ENCODE results near the gene RPH3AL. TPM values are rescaled to one million over a fixed set of nuclear protein-coding genes. Genes with fewer than 3 reads are reported as not detected.

The RPH3AL gene
- total and polyA plus RNA-seq, 8 donors = 8.9 to 57.1 (median 11.0) TPM

DNA sequence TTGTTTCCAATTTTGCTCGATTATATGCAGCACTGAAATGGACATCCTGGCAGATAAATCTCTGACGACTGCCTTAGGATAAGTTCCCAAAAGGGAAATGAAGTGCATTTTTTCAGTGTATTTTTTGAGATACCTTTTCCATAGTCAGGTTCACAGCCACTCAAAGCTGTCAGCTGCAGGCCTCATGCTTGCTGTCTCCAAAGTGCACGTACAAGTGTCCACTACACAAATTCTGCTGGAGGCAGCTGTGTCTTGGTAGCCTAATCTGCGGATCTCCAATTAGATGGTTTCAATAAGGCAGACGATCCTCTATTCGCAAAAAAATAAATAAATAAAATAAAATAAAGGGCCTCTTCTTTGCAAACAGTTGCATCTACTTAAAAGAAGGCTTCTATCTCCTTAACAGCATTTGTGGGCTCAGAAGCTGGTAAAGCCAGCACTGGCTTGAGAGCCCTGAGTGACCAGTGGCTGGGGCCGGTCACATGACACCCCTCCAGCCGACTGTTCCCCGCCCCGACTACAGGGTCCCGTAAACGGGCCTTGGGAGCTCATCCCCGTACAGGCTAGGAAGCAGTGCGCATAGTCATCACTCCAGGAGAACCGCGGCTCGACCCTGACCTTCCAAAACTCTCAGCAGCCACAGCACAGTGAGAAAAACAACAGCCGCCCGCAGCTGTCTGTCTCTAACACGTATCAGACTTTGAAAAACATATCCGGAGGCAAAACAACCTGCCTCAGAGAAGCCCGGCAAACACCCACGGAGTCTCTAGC, 18.8 kb downstream of the RPH3AL start:
- ATAC-seq = peak; percentile 71
- intact Hi-C loops (cut with DNase I) = no loop called here
- peak in 3 of 4 donors; percentile 53 to 86 (median 60) for DNase-seq

DNA sequence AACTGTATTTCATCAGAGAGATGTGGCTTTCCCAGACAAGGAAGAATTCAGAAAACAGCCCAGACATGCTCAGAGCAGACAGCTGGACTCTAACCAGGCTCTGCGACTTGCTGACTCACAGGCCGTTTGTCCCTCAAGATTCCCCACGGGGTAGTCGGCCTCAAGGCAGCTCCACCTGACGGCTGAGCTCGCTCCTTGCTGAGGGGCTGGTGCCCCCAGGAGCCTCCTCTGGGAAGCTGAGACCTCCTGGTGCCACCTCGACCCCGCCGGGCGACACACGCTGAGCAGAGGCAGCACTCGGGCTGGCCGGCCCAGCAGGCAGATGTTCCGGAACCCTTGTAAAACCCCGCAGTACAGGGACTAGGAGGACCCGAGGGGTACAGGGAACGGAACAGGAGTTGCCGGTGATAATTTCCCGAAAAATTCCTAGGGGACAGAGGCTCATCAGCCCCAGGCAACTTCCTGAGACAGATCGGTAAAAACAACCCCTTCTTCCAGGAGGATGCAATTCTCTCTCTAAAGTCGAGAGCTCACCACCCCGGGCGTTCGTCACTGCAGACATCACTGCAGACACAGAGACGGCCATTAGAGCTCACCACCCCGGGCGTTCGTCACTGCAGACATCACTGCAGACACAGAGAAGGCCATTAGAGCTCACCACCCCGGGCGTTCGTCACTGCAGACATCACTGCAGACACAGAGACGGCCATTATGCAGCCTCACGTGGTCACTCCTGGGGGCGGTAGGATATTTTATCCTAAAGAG, 19.9 kb downstream of the RPH3AL start:
- TF ChIP-seq, protein P1, sequence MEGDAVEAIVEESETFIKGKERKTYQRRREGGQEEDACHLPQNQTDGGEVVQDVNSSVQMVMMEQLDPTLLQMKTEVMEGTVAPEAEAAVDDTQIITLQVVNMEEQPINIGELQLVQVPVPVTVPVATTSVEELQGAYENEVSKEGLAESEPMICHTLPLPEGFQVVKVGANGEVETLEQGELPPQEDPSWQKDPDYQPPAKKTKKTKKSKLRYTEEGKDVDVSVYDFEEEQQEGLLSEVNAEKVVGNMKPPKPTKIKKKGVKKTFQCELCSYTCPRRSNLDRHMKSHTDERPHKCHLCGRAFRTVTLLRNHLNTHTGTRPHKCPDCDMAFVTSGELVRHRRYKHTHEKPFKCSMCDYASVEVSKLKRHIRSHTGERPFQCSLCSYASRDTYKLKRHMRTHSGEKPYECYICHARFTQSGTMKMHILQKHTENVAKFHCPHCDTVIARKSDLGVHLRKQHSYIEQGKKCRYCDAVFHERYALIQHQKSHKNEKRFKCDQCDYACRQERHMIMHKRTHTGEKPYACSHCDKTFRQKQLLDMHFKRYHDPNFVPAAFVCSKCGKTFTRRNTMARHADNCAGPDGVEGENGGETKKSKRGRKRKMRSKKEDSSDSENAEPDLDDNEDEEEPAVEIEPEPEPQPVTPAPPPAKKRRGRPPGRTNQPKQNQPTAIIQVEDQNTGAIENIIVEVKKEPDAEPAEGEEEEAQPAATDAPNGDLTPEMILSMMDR (IDR thresholded peaks at IDR 0.05) = no peak
- H3K27ac ChIP-seq = no peak overlapping the region
- DNase-seq = peak in 1 of 4 donors; percentile 75
- H3K4me1 ChIP-seq = peaks cover 7 to 38% of the 10 kb centered on the region in 2 donors
- peaks cover 0 to 23% of the 10 kb centered on the region in 2 donors for H3K27me3 ChIP-seq
- H3K36me3 ChIP-seq = peaks cover 0 to 5% of the 10 kb centered on the region in 2 donors
- intact Hi-C loops (cut with DNase I) = no loop called here
- no peak overlapping the region for H3K4me3 ChIP-seq
- H3K9me3 ChIP-seq = no peaks in the 10 kb centered on the region
- no peak for ATAC-seq

More for the DNA sequence above, 18.8 kb downstream of the RPH3AL start:
- Histone ChIP-seq H3K9me3 (no peaks in the 10 kb centered on the region), H3K4me3 (no peak overlapping the region), H3K27me3 (peaks cover 0 to 23% of the 10 kb centered on the region in 2 donors), H3K27ac (peak overlapping the region; percentile 62 to 71), H3K4me1 (peaks cover 7 to 38% of the 10 kb centered on the region in 2 donors), H3K36me3 (peaks cover 0 to 5% of the 10 kb centered on the region in 2 donors)
- TF ChIP-seq, protein P1 (IDR thresholded peaks at IDR 0.05) = no peak

DNA sequence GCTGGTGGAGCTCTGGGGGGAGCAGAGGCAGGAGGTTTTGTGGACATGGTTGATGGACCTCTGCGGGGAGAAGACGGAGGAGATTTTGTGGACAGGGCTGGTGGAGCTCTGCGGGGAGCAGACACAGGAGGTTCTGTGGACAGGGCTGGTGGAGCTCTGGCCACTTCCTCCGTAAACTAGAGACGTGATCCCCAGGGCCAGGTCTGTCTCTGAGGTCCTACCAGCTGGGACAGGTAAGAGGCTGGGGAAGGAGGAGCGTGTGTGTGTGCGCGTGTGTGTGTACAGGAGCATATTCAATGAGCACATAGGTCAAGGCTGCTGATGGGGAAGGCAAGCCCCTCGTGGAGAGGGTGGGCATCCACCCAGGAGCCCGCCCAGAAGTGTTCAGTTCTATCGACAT, 20.6 kb downstream of the RPH3AL start:
- Histone ChIP-seq H3K4me3 (no peak overlapping the region), H3K27ac (no peak overlapping the region), H3K27me3 (peaks cover 0 to 23% of the 10 kb centered on the region in 2 donors), H3K4me1 (peaks cover 7 to 38% of the 10 kb centered on the region in 2 donors), H3K9me3 (no peaks in the 10 kb centered on the region), H3K36me3 (peaks cover 0 to 11% of the 10 kb centered on the region in 2 donors)
- intact Hi-C loops (cut with DNase I) = no loop called here
- peak in 1 of 4 donors; percentile 24 for DNase-seq
- TF ChIP-seq, protein P1 (IDR thresholded peaks at IDR 0.05) = no peak
- no peak for ATAC-seq

DNA sequence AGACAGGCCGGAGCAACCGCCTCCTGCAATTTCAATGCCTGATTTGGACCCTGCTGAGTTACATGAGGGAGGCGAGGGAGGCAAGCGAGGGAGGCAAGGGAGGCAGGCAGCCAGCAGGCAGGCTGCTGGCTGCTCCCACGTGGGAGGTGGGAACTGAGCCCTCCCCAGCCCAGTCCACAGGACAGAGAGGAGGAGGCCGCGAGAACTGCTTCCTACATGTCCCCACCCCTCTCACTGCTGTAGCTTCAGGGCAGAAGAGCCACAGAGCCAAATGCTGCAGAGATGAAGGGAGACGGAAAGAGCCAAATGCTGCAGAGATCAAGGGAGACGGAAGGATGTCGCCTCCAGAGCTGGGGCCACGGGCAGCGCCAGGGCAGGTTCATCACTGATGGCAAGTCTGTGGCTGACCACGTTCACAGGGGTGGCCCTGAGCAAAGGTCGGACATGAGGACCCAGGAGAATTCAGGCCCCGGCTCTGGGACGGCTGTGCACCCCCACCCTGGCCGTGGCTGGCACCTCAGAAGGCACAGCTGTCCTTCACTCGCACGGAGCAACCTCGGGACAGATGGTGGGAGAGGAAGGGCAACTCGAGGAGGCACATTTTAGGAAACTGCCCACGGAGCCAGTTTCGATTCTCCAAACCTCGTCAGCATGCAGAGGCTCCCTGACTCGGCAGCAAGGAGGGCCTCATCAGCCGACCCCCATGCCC, 21.5 kb downstream of the RPH3AL start:
- TF ChIP-seq, protein P1 (IDR thresholded peaks at IDR 0.05) = no peak
- DNase-seq = peak in 1 of 4 donors; percentile 70
- Histone ChIP-seq H3K36me3 (peaks cover 0 to 15% of the 10 kb centered on the region in 2 donors), H3K27me3 (peaks cover 0 to 18% of the 10 kb centered on the region in 2 donors), H3K4me3 (no peak overlapping the region), H3K9me3 (no peaks in the 10 kb centered on the region), H3K4me1 (peaks cover 7 to 29% of the 10 kb centered on the region in 2 donors), H3K27ac (no peak overlapping the region)
- intact Hi-C loops (cut with DNase I) = no loop called here
- no peak for ATAC-seq

Data from left lung (tissue), 10 donors.